Activated effector memory CD4-positive, alpha-beta T cell treated with Interleukin-2 at 50 U/mL for 16 hours (primary cell): Measurements from ENCODE around the gene SLC25A33.

ENCODE experiments used
- DNase-seq: peaks from one replicate; pipeline ENCODE4 v3.0.0-alpha.2; 2020

Gene SLC25A33

DNA sequence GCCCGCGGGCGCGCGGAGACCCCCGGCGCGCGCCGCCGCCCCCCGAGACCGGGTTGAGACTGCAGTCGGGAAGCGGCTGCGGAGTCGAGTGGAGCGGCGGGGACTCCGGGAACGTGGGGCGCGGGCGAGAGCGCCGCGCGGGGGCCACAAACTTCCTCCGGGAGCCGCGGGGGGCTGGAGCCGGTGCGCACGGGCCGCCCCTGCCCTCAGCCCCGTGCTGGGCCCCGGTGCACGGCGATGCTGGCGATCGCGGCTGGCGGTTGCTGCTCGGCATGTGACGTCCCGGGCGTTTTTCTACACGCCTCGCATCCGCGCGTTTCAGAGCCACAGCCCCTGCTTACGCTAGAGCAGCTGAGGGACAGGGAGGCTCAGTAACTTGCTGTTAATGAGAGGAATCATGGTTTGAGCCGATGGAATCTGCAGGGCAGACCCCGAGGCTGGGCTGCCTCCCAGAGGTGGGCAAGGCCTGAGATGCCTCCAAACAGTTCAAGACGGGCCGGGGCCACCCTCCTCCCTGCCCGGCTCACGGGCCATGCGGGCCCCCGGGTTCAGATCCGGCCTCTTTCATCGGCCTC, 50.0 kb downstream of the SLC25A33 start:
- peak; percentile 32 for DNase-seq

DNA sequence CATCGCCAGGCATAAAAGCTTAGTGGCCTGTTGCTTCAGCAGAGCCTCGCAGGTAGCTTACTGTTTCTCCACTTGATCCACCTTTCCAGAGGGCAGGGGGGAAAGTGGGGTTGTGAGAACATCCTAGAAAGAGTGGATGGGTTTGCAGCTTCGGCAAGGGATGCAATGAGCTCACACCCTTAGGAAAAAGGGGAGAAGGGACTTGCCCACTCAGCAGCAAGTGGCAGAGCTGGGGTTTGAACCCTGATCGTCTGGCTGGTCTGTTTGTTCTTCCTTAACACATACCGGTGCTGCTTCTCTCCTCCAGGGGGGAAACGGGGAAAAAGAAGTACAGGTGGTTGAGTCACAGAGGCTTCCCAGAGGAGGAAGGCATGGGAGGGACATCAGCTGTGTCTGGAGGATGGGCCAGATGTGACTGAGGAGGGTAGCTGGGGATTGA, 50.5 kb downstream of the SLC25A33 start:
- DNase-seq = no peak

DNA sequence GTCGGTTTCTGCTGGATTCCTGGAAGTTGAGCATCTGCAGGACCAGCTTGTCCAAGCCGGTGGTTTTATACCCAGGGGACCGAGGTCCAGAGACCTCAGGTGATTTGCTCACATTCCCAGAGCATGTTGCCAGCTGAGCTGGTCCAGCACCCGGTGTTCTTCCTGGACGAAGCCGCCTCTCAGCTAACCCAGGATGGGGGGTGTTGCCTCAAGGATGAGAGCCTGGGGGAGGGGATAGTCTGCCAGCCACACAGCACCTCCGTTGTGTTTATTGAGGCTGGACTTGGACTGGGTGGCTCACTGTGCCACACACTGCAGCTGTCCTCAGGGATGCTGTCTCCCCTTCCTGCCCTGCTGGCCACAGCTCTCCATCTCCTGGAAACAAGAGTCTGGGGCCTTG, 50.9 kb downstream of the SLC25A33 start:
- DNase-seq = no peak

DNA sequence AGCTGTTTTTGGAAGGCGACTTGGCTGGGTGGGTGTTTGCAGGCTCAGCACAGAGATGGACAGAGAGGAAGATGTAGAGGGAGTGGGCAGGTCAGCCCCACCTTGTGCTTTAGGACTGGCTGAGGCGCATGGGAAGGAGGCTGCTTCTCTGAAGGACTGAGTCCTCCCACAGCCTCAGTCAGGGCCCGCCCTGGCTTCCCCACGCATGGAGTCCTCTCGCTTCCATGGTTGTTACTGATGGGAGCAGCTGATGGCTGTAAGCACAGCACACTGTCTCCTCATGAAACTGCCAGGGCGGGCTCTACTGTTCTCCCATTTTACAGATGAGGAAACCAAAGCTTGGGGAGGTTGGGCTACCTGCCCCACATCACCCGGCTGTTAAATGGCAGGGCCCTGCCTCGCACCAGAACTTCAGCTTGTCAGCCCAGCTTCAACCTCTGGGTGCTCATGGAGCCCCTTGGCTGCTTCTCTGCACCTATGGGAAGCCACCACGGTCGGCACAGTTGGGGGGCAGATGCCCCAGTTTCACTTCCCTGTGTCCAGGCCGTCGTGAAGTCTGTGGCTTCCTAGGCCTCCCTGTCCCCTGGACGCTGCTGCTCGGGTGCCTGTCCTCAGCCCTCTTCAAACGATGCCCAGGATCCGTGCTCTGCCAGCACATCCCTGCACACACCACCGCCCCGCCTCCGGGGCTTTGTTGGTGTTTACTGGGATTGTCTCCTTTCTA, 51.8 kb downstream of the SLC25A33 start:
- no peak for DNase-seq

DNA sequence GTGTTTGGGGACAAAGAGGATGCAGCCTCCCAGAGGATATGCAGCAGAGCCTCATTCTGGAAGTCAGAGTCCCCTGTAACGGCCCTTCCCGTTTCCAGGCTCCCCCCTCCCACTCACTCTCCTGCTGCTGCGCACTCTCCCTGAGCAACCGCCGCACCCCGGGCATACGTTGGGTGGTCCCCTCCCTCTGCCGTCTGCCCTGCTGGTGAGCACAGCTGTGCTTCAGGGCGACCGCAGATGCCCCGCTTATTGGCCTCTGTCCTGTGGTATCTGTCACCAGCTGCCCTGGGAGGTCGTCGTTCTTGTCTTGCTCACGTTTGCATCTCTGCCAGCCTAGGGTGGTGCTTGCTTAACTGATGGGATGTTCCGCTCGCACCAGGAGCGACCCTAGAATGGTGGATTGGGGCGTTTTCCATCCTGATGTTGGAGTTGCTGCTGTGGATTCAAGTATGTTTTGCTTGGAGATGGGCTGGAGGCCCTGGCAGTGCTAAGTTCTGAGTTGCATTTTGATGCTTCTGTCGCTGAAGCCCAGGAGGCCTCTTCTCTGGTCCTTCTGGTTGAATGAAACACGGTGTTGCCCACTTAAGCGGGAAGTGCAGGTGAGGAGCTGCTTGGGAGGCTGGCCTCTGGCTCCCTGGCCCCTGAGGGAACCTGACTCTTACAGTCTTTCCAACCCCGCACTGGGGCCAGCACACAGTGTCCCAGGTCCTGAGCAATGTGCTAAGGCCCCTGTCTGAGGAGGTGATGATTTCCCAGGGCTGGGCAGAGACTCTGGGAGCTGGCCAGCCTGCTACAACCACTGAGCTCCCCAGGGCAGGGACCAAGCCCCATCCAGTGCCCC, 52.6 kb downstream of the SLC25A33 start:
- DNase-seq = no peak

DNA sequence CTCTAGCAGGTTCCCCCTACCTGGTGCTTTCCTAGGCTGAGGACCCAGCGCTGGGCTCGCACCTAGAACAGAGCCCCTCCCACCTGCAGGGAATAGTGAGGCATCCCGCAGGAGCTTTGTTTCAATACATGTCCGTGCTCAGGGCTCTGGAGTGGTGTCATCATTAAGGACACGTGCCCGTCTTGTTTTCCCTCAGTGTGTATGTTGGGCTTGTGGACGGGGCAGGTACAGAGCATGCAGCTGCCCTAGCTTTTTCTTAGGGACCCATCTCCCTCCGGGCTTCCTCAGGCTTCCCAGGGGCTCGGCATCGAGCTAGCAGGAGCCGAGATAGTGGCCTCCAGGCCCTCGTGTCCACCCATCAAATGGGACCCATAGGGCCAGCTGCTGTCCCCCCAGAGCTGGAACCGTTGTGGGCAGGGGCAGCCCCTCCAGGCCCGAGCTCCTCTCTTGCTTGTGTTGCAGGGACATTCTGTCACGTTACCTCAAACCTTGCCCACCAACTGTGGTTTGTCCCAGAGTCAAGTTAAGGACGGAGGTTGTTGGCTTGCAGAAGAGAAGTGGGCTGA, 53.3 kb downstream of the SLC25A33 start:
- DNase-seq = no peak

DNA sequence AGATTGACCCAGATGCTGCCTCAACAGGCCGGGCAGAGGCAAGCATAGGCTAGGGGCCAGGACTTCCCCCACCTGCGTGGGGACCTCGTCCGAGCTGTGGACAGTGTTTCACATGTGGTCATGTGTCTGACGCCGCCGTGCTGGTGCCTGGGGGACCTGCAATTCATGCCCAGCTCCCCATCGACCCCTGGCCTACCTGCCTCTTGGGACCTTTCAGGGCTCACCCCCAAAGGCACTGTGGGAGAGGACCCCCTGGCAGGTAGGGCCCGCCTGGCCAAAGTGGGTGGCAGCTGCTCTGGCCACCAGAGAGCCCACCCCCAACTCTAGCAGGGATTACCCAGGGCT, 53.9 kb downstream of the SLC25A33 start:
- no peak for DNase-seq

DNA sequence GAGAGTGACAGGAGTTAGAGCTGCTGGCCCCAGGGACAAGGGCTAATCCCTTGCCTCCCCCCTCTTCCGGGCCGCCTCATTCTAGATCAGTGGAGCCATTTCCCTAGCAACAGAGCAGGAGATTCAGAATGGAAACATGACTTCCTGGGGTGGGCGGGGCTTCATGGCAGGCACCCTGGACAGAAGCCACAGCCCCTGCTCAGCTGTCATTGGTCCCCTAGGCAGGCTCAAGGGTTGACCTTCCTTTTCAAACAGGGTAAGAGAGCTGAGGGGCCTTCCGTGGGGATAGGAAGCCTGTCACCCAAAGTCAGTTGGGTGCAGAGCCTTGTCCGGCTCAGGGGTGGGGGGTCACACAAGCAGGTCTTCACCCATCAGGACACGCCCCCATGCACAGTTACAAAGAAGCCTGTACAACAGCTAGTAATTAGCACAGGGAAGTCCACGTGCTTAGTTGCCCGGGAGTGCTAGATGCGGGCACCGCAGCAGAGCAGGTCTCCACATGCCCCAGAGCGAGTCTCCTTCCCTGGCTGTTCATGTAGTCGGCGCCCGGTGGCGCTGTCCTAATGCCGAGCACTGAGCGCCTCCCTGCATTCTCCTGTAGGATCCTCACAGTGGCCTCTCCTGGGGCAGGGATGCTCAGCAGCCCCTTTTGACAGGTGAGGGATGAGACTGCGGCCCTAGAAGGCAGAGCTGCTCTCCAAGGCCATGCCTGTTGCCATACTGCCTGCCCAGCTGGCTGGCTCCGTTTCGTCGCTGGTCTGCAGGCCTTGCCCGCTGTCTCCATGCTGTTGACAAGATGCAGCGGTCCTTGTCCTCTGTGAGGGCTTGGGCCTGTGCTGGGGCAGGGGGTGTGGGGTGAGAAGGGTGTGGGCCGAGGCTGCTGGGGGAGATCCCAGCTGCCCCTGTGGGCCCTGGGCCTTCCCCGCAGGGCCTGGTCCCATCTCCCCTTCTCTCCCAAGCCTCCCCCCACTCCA, 54.5 kb downstream of the SLC25A33 start:
- DNase-seq = no peak

DNA sequence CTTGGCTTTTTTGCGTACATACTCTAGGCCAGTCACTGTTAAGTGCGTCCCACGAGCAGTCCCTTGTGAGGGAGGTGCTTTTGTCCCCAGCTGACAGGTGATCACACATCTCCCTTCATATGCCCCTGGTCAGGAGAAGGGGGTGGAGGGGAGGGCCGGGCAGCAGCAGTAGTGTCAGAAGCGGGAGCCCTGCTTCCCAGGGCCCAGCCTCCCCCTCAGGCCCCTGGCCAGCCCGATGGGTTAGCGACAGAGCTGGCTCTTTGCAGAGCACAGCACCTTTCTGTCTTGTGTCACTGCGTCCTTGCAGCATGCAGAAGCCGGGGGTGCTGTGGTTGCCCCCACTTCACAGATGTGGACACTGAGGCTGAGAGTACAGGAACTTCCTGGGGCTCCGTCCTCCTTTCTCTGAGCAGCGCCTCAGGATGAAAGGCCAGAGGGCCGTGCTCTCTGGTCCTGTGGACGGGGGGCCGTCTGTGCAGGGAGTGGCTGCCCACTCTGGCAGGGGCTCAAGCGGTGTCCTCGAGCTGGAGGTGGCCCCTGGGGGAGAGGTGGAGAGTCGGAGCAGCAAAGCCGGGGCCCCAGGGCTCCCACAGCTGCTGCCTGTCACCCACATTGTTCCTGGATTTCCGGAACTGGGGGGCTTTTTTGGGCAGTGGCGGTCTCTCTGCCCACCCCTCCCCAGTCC, 55.3 kb downstream of the SLC25A33 start:
- no peak for DNase-seq

DNA sequence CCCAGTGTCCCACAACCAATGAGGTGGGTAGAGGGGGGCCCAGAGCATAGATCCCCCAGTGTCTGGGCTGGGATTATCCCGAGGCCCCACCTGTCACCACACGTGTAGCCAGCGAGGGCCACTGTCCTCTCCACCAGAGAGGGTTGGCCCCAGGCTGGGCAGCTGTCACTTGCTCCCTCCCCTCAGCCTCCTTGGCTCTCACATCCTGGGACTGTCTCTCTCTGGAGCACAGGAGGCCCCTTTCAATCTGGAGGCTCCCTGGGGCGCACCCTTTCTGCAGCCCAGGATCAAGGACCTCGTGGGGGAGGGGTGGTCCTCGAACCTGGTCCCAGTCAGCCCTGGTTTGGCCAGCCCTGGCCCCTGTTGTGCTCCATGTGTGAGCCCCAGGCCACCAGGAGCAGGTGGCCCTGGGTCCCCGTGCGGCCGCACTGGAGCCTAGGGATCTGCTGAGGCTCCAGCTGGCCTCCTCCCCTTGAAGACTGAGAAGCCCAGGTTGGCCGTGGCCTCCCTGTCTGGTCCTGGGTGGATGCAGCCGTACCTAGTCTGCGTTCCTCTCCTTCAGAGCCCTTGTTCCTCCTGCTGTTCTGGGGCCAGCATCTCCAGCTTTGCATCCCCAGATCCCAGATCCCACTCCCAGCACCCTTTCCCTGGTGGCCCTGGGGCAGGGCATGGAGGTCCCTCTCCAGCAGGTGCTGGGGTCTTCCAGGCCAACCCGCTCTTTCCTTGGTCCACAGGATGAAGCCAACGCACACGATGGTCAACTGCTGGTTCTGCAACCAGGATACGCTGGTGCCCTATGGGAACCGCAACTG, 56.1 kb downstream of the SLC25A33 start:
- DNase-seq = no peak

DNA sequence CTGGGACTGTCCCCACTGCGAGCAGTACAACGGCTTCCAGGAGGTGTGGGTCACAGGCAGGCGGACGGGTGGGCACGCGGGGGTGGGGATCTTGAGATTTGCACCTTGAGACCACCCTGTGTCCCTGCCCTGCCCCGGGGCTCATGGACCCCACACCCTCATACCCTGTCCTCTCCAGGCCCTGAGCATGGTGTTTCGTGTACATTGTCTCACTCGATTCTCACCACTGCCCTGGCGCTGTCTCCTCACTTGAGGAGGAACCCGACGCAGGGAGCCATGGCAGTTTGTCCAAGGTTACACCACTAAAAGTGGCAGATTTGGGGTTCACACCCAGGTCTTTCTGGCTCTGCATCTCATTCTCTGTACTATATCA, 56.7 kb downstream of the SLC25A33 start:
- no peak for DNase-seq

DNA sequence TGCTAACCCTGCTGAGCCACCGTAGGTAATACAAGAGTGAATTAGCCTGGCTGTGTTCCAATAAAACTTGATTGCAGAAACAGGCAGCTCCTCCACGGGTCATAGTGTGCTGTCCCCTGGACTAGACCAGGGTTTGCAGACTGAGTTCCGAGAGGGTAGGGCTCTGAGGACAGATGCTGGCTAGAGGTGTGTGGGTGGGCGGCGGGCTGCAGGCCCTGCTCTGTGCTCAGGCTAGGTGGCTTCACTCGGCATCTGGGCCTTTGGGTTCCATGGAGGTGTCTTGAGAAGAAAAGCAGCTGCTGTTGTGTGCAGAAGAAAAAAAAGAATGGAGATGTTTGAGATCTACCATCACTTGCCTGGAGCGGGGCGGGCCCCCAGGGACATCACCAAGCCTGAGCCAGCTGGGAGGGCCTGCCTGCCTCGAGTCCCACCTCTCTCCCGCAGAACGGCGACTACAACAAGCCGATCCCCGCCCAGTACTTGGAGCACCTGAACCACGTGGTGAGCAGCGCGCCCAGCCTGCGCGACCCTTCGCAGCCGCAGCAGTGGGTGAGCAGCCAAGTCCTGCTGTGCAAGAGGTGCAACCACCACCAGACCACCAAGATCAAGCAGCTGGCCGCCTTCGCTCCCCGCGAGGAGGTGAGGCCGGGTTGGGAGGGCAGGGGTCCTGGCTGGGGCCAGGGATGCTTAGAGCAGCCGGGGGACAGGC, 57.3 kb downstream of the SLC25A33 start:
- DNase-seq = no peak

DNA sequence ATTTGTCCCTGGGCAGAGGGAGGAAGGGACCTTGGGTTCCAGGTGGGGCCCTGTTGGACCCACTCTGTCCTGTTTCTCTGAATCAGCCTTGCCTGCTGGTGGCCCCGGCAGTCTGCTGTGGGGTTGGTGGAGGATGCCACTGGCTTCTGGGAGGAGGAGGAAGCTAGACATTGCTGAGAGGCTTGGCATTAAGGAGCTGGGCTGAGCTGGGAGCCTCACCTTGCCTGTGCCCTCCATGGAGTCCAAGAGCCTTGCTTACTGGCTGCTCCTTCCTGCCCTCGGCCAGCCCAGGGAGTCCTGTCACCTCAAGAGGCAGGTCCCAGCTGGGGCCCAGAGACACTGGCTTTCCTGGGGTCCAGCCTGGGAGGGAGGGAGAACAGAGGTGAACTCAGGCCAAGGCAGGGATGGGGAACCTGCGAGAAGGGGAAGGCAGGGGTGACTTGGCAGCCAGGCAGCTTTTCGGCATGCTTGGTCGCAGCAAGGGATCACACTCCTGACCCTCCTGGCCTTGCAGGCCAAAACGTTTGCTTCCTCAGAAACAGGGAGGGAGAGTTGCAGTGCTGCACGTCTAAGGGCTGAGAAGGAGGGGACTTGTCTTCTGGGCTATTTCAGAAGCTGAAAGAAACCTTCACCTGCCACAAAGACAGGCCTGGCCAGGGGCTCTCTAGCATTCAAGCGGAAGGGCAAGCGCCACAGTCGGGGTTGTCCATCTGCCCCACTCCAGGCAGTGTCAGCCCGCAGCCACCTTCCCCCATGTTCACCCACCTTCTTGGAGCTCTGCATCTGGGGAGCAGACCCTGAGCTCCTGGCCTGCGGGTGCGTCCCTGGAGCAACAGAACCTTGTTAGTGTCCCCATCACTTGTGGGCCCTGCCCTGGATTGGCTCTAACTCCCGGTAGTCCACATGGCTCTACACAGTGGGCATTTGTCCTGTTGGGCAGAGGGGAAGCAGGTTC, 58.4 kb downstream of the SLC25A33 start:
- DNase-seq = no peak

DNA sequence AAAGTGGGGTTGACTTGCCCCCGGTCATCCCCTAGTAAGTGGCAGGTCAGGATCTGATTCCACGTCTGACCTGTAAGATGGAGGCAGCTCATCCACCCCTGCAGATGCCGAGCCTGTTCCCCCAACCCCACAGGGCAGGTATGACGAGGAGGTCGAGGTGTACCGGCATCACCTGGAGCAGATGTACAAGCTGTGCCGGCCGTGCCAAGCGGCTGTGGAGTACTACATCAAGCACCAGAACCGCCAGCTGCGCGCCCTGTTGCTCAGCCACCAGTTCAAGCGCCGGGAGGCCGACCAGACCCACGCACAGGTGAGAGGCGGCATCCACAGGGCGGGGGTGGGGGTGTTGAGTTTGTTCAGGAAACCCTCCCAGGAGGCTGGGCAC, 59.0 kb downstream of the SLC25A33 start:
- no peak for DNase-seq

DNA sequence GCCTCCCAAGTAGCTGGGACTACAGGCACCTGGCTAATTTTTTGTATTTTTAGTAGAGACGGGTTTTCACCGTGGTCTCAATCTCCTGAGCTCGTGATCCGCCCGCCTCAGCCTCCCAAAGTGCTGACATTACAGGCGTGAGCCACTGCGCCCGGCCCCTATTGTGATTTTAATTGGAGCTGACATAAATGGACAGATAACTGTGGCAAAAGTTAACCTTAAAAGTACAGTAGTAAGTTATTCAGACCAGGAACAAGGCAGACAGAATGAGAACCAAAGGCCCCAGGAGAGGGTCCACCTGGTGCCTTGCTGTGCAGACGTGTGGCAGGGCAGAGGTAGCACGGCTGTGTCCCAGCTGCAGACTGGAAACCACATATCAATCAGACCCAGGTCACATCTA, 60.5 kb downstream of the SLC25A33 start:
- no peak for DNase-seq

DNA sequence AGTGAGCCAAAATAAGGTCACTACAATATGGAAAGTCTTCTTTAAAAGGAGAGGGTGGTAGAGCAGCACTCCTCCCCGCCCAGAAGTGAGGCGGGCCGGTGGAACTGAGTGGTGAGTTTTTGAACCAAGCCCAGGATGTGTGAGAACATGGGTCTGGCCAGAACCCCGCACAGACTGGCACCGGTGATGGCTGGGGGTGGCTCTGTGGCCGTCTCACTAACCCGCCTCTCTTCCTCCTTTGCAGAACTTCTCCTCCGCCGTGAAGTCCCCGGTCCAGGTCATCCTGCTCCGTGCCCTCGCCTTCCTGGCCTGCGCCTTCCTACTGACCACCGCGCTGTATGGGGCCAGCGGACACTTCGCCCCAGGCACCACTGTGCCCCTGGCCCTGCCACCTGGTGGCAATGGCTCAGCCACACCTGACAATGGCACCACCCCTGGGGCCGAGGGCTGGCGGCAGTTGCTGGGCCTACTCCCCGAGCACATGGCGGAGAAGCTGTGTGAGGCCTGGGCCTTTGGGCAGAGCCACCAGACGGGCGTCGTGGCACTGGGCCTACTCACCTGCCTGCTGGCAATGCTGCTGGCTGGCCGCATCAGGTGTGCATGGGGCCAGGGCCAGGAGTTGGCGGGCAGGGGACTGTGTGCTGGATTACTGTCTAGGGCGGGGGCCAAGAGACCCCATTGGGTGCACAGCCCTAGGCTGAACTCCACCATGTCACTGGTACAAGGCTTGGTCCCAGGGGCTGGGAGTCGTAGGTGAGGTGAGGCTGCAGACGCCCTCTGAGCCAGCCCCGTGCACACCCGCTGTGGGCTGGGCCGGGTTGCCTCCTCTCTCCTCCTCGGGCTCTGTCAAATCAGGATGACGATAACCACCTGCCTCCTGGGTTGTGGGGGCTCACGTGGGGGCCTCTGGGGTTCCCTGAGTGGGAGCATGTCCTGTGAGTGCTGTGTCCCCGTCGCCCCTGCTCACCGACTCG, 61.9 kb downstream of the SLC25A33 start:
- DNase-seq = no peak

DNA sequence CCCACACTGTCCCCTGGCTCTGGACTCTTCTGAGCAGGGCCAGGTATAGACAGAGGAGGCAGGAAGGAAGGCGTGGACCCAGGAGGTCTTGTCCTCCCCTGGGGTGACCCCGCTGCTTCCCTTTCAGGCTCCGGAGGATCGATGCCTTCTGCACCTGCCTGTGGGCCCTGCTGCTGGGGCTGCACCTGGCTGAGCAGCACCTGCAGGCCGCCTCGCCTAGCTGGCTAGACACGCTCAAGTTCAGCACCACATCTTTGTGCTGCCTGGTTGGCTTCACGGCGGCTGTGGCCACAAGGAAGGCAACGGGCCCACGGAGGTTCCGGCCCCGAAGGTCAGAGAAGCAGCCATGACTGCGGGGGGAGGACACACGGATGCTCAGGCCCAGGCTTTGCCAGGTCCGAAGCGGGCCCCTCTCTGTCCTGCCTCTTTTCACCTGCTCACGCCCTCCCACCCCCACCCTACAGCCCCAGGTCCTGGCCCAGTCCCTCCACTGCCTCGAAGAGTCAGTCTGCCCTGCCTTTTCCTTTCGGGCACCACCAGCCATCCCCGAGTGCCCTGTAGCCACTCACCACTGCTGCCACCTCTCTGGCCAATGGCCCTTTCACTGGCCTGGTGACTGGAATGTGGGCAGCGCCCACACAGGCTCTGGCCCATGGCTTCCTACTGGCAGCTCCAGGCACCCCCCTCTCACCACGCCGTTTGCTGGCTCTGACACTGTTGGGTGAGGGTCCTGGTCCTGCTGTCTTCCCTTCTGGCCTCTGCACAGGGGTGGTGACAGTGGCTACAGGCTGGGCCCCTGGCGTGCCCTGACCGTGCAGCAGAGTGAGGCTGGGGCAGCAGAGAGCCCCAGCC, 62.9 kb downstream of the SLC25A33 start:
- no peak for DNase-seq
